Erythroblast (primary cell): ENCODE results near the gene TAF10.
A peak's percentile ranks its signal among the peaks of the same experiment; 100 is the strongest.

Experiments used
- DNase-seq, 2 experiments: peaks; one replicate each; lab custom pipeline; 2025; lab: John Stamatoyannopoulos, UW
- GATA1 ChIP-seq: IDR thresholded peaks from 2 replicates; pipeline ENCODE4 v1.6.1; 2011; ENCODE audit warnings: low read depth, mild to moderate bottlenecking, control low read depth, low read length, moderate library complexity
- POLR2A ChIP-seq: IDR thresholded peaks from 2 replicates; pipeline ENCODE4 v1.6.1; 2011; ENCODE audit warnings: mild to moderate bottlenecking, low read length

Gene TAF10

DNA sequence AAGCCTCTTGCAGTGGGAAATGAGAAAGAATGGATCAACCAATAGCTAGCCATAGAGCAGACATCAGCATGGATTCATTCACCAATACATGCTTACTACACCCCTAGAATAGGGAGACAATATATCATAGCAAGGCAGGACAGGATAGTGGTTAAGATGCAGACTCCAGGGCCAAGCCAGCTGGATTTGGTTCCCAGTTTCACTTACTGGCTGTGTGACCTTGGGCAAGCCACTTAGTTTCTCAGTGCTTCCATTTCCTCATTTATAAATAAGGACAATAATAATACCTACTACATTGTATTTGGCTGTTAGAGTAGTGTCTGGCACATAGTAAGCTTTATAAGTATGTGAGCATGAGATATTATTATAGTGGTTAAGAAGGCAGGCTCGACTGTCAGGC lies 36.5 kb upstream of the TAF10 start:
- DNase-seq = no peak
- TF ChIP-seq POLR2A (no peak), GATA1 (no peak)

DNA sequence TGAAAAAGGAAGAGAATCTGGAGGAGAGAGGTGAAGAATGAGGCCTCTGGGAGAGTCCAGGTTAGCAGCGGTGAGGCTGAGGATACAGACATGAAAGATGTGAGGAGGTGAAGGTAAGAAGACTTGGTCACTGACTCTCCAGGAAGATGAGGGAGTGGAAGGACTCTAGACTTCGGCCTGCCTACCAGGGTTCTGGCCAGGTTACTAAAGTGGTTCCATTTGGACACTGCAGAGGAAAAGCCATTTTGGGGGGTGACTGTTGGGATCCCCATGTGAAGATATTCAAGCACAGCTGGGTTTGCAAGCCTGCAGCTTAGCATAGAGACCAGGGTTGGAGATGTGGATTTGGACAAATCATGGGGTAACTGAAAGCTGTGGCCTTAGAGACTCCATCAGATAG lies 35.8 kb upstream of the TAF10 start:
- TF ChIP-seq GATA1 (no peak), POLR2A (no peak)
- no peak for DNase-seq

DNA sequence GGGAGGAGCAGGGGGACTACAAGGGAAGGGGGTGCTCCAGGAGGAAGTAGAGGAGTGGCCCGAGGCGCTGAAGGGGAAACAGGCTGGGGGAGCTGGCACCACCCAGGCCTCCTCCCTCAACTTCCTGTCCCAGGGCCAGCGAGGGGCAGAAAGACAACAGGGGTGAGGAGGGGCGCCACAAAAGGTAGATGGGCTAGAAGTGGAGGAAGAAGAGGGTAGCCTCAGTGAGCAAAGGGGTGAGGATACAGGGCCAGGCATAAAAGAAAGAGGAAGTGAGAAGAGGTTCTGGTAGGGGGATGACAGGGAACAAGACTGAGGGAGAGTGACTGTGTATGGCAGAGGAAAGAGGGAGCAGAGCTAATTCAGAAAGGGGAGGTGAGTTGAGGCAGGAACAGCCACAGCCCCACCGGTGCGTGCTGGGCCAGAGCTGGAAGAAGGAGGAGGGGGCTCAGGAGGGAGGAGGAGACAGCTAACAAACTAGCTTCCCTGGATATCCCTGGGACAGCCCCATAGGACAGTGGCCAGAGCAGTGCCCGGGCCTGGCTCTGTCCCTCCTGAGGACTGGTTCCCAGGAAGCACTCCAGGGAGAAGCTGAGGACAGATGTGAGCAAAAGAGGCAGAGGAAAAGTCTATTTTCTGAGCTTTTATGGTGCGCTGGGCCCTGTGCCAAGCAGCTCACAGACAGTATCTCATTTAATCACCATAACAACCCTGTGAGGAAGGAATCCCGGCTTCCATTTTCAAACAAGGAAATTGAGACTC lies 35.1 kb upstream of the TAF10 start:
- DNase-seq = no peak
- TF ChIP-seq GATA1 (no peak), POLR2A (no peak)

DNA sequence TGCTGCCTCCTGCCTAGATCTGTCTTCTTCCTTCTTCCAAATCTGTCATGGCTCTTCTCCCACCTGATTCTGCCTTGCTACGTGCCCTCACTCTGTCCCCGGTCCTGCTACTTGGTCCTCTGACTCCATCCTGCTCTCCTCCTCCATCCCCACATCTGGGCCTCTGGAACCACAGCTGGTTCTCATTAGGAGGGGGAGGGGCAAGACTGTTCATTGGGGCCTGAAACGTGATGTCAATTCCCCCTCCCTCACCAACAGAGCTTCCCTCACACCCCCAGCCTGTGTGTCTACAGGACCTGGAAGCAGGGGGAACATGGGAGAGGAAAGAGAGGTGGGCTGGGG lies 34.5 kb upstream of the TAF10 start:
- DNase-seq = no peak
- TF ChIP-seq POLR2A (no peak), GATA1 (no peak)

DNA sequence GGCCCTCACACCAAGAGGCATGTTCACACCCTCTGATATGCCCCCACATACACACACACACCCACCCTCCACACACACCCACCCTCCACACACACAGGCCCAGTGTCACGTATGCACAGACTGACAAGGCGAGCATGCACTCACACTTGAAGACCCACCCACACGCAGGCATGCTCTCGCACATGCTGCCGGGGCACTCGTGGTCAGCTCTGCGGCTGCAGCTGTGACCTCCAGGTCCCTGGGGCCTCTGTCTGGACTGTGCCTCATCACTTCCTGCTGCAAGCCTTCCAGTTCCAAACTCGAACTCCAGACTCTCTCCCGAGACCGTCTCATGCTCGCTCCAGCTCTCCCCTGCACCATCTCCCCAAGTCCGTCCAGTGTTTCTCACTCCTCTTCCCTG lies 34.1 kb upstream of the TAF10 start:
- no peak for DNase-seq
- TF ChIP-seq POLR2A (no peak), GATA1 (no peak)

DNA sequence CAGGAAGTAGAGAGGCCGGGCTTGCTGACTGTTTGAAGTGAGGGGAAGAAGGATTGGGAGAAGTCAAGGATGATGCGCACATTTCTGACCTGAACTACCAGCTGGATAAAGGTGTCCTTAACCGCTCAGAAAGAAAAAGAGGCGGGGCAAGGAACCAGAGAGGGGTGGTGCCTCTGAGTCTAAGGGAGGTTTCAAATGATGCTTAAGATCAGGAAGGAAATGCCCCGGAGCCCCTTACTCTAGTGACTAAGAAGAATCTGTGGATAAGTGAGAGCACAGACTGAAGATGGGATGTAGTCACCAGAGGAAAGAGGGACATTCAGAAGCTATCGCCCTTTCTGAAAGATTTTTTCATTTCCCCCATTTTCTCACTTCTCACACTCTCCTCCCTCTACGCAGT lies 30.9 kb upstream of the TAF10 start:
- no peak for DNase-seq
- TF ChIP-seq GATA1 (no peak), POLR2A (no peak)

DNA sequence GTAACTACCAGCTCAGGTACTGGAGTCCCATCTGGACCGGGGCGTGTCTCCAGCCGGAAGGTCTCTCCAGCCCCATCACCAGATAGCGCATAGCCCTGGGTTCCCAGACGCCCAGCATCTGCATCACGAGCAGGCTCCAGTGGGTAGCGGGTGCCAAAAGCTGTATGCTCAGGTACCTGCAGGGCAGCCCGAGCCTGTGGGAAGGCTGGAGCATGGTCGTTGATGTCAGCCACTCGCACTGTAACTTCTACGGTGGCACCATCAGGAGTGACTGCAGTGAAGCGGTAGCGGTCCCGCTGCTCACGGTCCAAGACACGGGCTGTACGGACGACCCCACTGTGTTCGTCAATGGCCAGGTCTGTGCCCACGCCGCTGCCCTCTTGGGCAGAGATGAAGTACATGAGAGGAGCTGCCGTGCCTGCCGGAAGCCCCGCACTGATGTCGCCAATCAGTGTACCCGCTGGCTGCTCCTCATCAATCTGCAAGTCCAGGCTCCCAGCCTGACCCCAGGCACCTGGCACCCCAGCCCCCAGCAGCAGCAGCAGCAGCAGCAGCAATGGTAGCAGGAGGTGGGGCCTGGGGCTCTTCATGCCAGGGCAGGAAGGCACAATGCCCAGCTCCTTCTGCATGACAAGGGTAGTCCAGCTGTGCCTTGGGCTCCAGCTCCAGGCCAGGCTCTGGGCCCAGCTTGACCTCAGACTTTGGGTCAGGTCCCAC lies 29.1 kb upstream of the TAF10 start:
- DNase-seq = no peak
- TF ChIP-seq GATA1 (no peak), POLR2A (no peak)

DNA sequence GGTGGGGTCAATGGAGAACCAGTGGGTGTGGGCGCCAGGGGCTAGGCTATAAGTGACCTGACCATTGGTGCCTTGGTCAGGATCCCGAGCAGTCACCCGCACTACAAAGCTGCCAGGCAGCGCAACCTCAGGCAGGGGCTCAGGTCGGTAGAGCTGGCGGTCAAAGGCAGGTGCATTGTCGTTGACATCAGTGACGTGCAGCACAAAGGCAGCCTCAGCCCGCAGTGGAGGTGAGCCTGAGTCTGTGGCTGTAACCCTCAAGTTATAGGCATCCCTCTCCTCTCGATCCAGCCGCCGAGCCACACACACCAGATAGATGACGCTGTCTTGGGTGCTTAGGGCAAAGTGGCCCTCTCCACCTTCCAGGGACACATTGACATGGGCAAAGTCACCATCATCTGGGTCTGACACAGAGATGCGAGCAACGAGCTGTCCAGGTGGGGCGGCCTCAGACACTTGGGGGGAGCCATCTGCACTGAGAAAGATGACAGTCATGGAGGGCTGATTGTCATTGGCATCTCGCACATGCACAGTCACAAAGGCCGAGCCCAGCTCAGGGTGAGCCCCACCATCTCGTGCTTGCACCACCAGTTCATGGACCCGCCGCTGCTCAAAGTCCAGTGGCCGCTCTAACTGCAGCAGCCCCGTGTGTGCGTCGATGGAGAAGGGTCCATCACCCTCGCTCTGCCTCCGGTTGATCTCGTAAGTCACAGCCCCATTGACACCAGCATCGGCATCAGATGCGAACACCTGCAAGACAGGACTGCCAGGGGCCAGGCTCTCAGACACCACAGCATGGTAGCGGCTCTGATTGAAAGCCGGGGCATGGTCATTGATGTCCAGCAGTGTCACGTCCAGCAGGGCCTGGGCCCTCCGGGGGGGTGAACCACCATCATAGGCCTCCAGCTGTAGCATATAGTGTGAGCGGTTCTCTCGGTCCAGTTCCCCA lies 28.3 kb upstream of the TAF10 start:
- DNase-seq = no peak
- TF ChIP-seq GATA1 (no peak), POLR2A (no peak)

DNA sequence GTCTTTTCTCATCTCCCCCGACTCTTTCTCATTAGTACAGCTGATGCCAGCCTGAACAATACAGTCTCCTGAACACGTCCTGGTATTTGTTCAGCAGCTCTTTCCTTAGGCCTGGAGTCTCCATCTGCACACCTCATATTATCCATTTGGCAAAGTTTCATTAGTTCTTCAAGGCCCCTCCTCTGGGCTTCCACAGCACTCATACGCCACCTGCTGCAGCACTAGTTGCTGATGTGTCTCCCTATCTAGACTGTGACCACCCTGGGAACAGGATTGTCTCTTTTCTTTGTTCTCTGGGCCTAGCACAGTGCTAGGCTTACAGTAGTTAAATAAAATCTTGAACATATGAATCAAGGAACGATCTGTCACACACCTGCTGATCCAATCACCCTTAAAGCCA lies 26.4 kb upstream of the TAF10 start:
- TF ChIP-seq POLR2A (no peak), GATA1 (no peak)
- peak; percentile 15 to 35 for DNase-seq

DNA sequence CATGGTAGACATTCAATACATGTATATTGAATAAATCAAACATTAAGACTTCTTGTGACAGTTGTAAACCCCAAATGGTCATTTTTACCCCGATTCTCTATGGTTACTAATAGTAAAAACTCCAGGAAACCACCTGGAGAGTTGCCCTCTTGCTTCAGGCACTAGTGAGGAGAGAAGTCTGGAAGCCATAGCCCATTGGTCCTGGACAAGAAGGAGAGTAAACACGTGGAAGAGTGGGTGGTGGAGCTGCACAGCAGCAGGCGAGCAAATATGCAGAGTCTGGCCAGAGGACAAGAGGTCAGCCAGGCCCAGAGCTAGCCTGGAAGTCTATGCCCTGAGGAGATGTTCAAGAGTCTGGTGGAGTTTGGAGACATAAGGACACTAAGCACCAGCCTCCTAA lies 25.9 kb upstream of the TAF10 start:
- no peak for TF ChIP-seq POLR2A
- TF ChIP-seq GATA1 = no peak
- DNase-seq = no peak

DNA sequence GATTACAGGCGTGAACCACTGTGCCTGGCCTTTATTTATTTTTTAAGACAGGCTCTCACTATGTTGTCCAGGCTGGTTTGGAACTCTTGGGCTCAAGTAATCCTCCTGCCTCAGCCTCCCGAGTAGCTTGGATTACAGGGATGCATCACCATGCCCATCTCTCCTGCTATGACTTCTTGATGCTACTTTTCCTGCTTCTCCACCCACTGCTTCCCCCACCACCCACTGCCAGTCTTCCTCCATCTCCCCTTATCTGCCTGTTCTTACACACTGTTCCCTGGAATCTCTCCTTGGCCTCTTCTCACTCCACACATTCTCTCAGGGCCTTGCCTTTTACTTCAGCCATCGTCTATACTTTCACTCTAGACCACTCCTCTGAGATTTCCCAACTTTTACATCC lies 24.5 kb upstream of the TAF10 start:
- no peak for DNase-seq
- TF ChIP-seq GATA1 (no peak), POLR2A (no peak)

DNA sequence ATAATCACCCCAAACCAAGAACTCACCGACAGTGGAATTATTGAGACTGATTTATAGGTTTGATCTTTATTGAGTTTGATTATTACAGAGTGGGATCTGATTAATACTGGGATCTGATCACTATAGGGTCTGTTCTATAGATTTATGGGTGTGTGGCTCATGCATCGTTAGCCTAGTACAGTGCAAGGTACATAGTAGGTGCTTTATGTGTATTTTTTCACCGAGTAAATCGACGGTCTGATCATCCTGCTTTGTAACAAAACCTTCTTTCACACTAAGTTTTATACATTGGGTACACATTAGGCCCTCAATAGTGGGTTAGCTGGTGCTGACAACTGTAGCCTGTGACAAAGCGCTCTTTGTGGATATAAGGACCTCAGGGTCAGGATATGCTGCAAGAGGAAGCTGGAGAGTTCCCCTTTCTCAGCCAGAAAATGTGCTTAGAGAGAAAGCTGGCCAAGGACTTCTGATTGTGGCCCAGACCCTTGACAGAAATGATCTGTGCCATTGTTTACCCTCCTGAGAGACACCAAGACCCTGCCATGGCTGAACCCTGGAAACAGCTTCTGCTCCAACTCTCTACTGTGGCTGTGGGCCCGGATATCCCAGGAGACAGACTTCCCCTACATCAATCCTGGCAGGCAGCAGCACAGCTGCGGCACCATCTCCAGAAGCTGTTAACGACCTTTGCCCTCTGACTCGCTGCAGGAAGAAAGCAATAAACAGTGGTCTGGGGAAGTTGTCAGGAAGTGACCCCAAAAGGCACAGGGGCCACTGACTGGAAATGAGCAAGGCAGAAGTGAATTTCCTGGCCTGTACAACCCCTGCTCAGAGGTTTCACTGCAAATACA lies 23.3 kb upstream of the TAF10 start:
- no peak for DNase-seq
- no peak for TF ChIP-seq GATA1
- no peak for TF ChIP-seq POLR2A

DNA sequence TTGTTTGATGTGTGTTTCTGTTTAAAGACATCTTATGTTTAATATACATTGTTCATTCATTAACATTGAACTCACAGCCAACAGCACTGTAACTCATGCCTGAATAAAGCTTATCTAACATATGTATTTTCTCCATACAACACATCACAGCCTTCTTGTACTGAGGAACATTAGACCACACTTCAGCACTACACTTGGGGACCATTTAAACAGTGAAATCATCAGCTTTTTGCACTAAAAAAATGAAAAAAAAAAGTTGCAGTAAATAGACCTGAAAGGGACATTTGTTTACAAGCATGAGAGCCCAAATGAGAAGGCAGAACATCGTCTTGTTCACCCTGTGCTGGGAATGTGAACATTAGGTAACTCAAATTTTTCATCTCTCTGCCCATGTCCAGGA lies 22.5 kb upstream of the TAF10 start:
- TF ChIP-seq POLR2A (no peak), GATA1 (no peak)
- DNase-seq = no peak
